Articular chondrocyte of knee joint (primary cell): ENCODE data around the gene CIC. TPM values are rescaled to one million over a fixed set of nuclear protein-coding genes. Genes with fewer than 3 reads are reported as not detected.

Experiments
- total RNA-seq: library from RNA; depleted of rRNA; stranded (reverse); fragments of >200 nt; gene quantifications from 2 replicates; pipeline ENCODE4 v1.2.3, GENCODE V29; 2012

CIC gene
- 24.4 and 24.6 TPM in 2 replicates for total RNA-seq

DNA sequence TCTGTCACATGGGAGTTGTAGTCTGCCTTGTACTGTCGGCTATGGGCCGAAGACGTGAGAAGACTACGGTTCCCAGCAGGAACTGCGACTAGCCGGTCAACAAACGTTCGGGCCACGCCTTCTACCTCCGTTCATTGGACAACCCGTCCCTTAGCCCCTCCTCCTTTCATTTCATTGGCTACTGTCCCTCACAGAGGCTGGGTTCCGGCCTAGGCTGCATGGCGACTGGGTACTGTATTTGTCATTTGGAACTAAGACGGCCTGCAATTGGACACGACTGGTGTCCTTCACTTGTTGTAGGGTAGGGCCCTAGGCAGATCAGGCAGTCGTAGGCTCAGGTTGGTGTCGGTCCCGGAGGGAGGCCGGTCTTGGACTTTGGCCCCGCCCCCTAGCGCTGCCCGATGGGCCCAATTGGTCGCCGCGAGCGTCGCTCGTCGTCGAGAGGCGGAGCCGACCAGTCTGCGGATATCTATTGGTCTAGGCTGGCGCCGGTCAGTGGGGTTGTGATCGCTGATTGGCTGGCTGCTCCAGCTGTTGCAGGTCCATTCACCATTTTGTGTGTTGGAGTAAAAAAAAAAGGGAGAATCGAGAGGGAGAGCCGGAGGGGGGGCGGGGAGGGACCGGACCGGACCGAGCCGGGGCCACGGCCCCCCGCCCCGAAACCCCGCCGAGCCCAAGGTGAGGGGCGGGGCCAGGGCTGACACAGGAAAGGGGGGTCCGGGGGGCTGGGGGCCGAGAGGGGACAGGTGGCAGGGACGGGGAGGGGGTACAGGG is at the start of gene CIC:
TSS of gene CIC (plus strand) at position 549 of the 774 bp plus-strand sequence. CDS start 2,532 bp downstream, outside the sequence.

DNA sequence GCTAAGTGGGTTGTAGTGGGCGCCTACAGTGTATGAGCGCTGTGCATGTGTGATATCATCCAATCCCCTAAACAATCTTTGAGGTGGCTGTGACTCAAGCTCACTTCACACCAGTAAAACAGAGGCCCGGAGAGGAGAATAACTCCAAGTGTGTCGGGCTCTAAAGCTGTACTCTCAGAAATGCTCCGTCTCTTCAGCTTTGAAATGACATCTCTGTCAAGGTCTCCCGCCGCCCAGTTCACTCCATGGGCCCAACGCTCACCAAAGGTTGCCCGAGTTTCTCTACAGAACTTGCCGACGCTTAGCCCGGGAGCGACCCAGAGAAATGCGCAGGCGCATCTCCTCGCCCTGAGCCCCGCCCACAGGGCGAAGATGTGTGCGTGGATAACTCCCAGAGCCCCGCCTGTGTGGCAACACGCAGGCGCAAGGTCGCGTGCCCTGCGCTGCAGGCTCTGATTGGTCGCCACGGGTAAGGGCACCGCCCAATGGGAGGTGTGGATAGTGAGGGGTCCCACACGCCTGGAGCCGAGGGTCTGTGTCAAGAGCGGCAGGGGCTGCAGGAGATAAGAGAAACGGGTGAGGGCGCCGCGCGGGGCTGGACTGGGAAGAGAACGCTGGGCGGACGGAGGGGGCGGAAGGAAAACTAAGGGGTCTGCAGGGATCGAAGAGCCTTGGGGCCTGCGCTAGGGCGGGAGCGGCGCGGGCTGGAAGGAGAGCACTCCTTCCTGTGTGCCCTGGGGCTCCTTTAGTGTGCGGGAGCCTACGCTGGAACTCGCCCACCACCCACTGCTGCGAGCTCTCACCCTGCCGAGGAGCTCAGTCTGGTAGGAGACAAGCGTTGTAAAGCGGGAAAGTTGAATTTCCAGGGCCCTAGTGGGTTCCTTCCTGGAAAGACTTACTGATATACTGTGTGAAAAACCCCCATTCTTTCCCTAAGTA is 49.0 kb upstream of the CIC start, which contains the start of gene ZNF526:
TSS of gene ZNF526 (plus strand) at position 501 of the 939 bp plus-strand sequence. CDS start 4,092 bp downstream, outside the sequence.

DNA sequence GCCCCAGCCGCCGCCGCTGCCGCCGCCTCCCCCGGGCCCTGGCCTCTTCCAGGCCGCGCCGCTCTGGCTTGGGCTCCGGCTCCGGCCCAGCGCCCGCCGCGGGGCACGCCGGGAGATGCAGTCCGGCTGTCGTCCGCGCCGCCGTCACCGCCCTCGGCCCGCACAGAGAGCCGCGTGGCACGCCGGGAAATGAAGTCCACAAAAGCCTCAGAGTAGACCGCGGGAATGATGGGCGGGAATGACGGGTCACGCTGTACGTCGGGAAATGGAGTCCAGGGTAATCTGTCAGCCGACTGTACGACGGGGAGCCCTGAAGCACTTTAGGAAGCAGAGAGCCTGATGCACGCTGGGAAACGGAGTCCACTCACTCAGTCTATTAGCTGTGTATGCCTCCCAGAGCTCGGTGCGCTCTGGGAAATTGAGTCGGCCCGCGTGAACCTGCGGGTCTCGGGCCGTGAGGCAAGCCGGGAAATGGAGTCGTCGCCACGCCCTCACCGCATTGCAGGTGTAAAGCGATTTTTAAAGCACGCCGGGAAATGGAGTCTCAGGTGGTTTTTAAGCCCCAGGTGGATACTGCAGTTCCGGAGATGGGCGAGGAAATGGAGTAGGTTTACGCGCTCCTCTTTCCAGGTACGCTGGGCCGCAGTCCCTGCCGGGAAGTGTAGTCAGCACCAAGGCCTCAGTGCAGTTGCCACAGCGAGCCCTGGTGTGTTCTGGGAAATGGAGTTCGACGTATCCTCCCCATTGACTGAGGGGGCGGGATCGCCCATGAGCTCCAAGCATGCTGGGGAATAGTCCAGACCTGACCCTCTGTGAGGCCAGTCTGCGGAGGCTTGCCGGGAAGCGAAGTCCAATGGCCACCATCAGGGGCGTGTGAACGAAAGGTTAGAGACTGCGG is 26.3 kb upstream of the CIC start, which contains the start of gene GSK3A:
TSS of gene GSK3A (minus strand) at position 91 of the 898 bp plus-strand sequence. CDS start 137 bp downstream, outside the sequence.

DNA sequence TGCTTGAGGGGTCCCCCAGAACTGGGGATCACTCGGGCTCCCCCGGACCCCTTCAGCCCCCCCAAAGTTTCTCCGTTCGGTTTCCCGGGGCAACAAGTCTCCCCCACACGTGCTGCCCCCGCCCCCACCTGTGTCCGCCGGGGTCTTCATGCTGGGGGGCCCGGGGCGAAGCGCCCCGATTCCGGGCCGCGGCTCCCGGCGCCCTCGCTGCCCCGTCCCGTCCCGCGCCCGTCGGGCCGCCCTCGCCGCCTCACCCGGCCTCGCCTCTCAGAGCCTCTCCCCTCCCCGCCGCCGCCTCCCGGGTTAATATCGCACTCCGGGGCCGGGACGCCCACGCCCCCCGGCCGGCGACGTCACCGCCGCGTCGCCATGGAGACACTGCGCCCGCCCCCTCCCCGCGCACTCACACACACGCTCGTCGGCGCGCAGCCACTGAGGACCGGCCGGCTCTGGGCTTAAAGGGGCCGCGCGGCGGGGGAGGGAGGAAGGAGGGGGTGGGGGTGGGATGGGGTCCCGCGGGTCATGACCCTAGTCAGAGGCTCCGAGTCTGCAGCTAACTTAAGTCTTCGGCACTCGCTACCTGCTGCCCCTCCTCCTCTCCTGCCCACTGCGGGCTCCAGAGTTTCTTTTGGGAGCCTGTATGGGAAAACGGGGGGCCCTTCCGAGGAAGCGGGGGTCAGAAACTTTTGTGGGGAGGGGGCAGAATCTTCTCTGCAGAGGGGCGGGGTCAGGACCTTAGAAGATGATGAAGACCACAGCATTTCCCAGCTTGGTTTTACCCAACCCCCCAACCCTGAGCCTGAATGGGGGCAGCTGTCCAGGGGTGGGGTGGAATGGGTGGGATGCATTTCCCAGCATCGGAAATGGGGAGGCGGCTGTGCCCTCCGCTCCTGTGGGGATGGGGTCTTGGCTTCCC is 13.9 kb upstream of the CIC start, which contains the start of gene ERF:
TSS of gene ERF (minus strand) at position 279 of the 916 bp plus-strand sequence. CDS start at position 150, 129 bp downstream.

DNA sequence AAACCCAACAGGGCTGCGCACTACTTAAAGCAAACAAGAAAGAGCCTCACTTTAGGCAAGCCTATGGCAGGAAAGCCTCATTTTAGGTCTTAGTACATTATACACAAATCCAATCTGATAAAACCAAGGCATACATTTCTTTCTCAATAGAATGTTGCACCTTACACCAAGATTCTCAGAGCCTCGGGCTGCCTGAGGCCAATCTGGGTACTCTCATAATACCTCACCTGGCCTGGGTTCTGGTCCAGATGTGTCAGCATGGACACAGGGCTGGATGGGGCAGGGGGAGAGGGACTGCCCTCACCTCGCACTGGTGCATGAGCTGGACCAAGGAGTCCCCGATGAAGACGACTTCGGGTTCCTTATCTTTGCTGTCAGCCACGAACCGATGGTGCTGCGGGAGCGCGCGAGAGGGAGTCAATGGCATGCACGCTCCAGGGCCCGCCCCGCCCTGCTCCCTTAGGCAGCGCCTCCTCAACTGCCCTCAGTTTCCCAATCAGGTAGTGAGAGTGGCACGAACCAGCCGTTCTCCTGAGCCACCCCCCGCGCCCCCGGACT is 32.7 kb downstream of the CIC start, which contains the start of gene PRR19:
TSS of gene PRR19 (plus strand) at position 487 of the 558 bp plus-strand sequence. CDS start 7,453 bp downstream, outside the sequence.

DNA sequence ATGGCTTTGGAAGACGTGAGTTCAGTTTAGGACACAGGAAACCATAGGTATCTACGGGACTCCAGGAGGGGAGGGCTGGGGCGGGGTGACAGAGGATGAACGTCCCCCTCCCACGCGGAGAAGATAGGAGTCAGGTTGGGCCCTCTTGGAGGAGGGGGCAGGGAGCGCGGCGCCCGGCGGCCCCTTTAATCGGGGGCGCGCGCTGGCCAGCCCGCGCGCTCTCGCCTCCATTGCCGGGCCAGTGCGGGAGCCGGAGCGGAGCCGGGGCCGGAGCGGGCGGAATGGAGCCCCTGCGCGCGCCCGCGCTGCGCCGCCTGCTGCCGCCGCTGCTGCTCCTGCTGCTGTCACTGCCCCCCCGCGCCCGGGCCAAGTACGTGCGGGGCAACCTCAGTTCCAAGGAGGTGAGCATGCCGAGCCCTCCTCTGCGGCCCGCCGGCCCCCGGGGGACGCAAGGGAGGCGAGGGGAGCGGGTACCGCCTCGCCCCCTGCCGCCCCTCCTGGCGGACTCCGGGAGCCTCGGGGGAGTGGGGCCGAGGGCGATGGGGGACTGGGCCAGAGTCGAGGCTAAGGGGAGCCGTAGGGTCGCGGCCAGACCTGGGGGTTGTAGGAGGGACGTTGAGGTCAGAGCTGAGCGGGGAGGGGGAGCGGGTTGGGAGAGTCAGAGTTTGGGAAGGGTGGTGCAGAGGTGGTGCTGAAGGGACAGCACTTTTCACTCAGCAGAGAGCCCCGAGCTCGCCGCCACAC is 44.2 kb downstream of the CIC start, which contains the start of gene TMEM145:
TSS of gene TMEM145 (plus strand) at position 214 of the 744 bp plus-strand sequence. CDS start at position 282, 68 bp downstream.

DNA sequence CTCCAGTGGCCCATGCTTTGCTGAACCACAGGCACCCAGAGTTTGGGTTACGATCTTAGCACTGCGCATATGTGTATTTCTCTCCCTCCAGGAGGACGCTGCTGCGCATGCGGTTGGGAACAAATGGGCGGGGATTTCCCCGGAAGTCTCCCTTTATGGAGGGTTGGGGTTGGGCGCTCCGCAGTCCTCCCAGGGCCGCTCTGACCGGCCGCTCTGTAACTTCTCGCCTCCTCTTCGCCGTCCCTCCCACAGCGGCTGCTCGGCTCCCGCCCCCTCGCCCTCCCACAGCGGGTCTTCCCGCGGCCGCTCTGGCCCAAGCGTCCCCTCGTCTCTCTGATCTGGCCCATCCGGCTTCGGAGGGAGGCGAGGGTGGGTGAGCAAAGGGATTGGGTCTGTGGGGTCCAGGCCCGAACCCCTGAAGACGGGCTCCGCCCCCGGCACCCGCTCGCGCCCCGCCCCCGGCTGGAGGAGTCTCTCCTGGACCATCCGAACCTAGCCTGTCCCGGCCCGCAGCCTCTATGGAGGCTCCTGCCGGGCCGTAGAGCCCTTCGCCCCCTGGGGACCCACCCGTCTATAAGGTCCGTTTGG is 56.4 kb downstream of the CIC start, which contains the start of gene MEGF8:
TSS of gene MEGF8 (plus strand) at position 328 of the 588 bp plus-strand sequence. CDS start 609 bp downstream, outside the sequence.

Other genes with a start within 250 kb of the CIC start
- 0.22 and 0.26 TPM in 2 replicates for gene GRIK5, start 199.0 kb upstream of the CIC start, total RNA-seq
- 11.0 and 13.8 TPM in 2 replicates for gene ZNF574, start 193.1 kb upstream of the CIC start, total RNA-seq
- gene POU2F2, start 136.8 kb upstream of the CIC start, total RNA-seq = 0.39 and 0.65 TPM in 2 replicates
- 16.5 and 17.9 TPM in 2 replicates for gene DEDD2, start 51.6 kb upstream of the CIC start, total RNA-seq
- 11.4 and 13.3 TPM in 2 replicates for gene ZNF526, start 48.9 kb upstream of the CIC start, total RNA-seq
- 14.4 and 15.0 TPM in 2 replicates for gene GSK3A, start 26.6 kb upstream of the CIC start, total RNA-seq
- 27.7 and 49.8 TPM in 2 replicates for gene ERF, start 14.1 kb upstream of the CIC start, total RNA-seq
- gene PRR19, start 32.9 kb downstream of the CIC start, total RNA-seq = 0.39 and 0.43 TPM in 2 replicates
- 12.2 and 15.0 TPM in 2 replicates for gene PAFAH1B3, start 33.4 kb downstream of the CIC start, total RNA-seq
- gene TMEM145, start 44.1 kb downstream of the CIC start, total RNA-seq = not detected in 2 replicates
- gene MEGF8, start 56.4 kb downstream of the CIC start, total RNA-seq = 19.2 and 19.6 TPM in 2 replicates
- 0.32 TPM in 1 of 2 replicates, not detected in the other for gene CNFN, start 121.0 kb downstream of the CIC start, total RNA-seq
- 2.6 and 3.4 TPM in 2 replicates for gene LIPE, start 158.1 kb downstream of the CIC start, total RNA-seq
- gene CXCL17, start 173.7 kb downstream of the CIC start, total RNA-seq = not detected in 2 replicates